Measurements from ENCODE around the gene HIPK4.

GRCh38 chr19:40417643-40417981, 27.6 kb upstream of the HIPK4 start:
- TF ChIP-seq CTCF (IDR thresholded peaks at IDR 0.05) = no peak
- TF ChIP-seq POLR2A (IDR thresholded peaks at IDR 0.05) = no peak
- TF ChIP-seq EP300 (IDR thresholded peaks at IDR 0.05) = no peak
